Measurements from ENCODE around the gene CBLN3.
"Not testable (repeated sequence)": the region's sequence is repeated elsewhere in the genome, so short reads cannot be mapped to it uniquely, and the experiment has no call there.

The CBLN3 gene

GRCh38 chr14:24388474-24389179 lies 40.8 kb downstream of the CBLN3 start:
- no peak for TF ChIP-seq Cebpa-rat (IDR thresholded peaks at IDR 0.05)
- no peaks in the 10 kb centered on the region for H3K27me3 ChIP-seq
- no peak overlapping the region for H3K9ac ChIP-seq
- no peak overlapping the region for H3K4me2 ChIP-seq
- H3K9me3 ChIP-seq: no peaks in the 10 kb centered on the region
- no peak overlapping the region for H3K4me3 ChIP-seq
- H3K36me3 ChIP-seq: no peaks in the 10 kb centered on the region
- H3K27ac ChIP-seq: no peak overlapping the region
- peaks cover 8% of the 10 kb centered on the region; the same call in 1 of the 2 replicates for H3K4me1 ChIP-seq
- H4K20me1 ChIP-seq: no peaks in the 10 kb centered on the region

- not testable (repeated sequence) for H3K9me3 ChIP-seq, H3K27ac ChIP-seq, H3K36me3 ChIP-seq, H3K27me3 ChIP-seq, H3K9ac ChIP-seq, H3K4me1 ChIP-seq, H3K4me2 ChIP-seq, H4K20me1 ChIP-seq, H3K4me3 ChIP-seq
These were observed 41.9 kb downstream of the CBLN3 start for GRCh38 chr14:24387579-24387978.

- Histone ChIP-seq H3K4me3 (no peak overlapping the region), H3K36me3 (no peaks in the 10 kb centered on the region), H3K27ac (no peak overlapping the region), H3K4me2 (no peak overlapping the region), H3K27me3 (no peaks in the 10 kb centered on the region), H3K9ac (no peak overlapping the region), H3K4me1 (peaks cover 8% of the 10 kb centered on the region; the same call in 1 of the 2 replicates), H4K20me1 (no peaks in the 10 kb centered on the region), H3K9me3 (no peaks in the 10 kb centered on the region)
- TF ChIP-seq Cebpa-rat (IDR thresholded peaks at IDR 0.05): no peak
These were observed 42.5 kb downstream of the CBLN3 start for GRCh38 chr14:24387009-24387345.

GRCh38 chr14:24385524-24385923 lies 43.9 kb downstream of the CBLN3 start:
- no peaks in the 10 kb centered on the region for H3K9me3 ChIP-seq
- H4K20me1 ChIP-seq: no peaks in the 10 kb centered on the region
- no peaks in the 10 kb centered on the region for H3K27me3 ChIP-seq
- H3K4me3 ChIP-seq: no peak overlapping the region
- no peak for TF ChIP-seq Cebpa-rat (IDR thresholded peaks at IDR 0.05)
- H3K36me3 ChIP-seq: no peaks in the 10 kb centered on the region
- no peak overlapping the region for H3K27ac ChIP-seq
- peaks cover 2% of the 10 kb centered on the region; the same call in 1 of the 2 replicates for H3K4me1 ChIP-seq
- H3K4me2 ChIP-seq: no peak overlapping the region
- no peak overlapping the region for H3K9ac ChIP-seq

GRCh38 chr14:24384169-24384568 lies 45.3 kb downstream of the CBLN3 start:
- H3K4me1 ChIP-seq: no peaks in the 10 kb centered on the region
- no peak overlapping the region for H3K4me3 ChIP-seq
- H3K9me3 ChIP-seq: no peaks in the 10 kb centered on the region
- no peak overlapping the region for H3K9ac ChIP-seq
- no peaks in the 10 kb centered on the region for H3K27me3 ChIP-seq
- H3K4me2 ChIP-seq: no peak overlapping the region
- peaks cover under 1% of the 10 kb centered on the region; the same call in 1 of the 2 replicates for H3K36me3 ChIP-seq
- no peak overlapping the region for H3K27ac ChIP-seq
- no peak for TF ChIP-seq Cebpa-rat (IDR thresholded peaks at IDR 0.05)
- H4K20me1 ChIP-seq: no peaks in the 10 kb centered on the region

- no peaks in the 10 kb centered on the region for H3K9me3 ChIP-seq
- no peaks in the 10 kb centered on the region for H3K27me3 ChIP-seq
- no peak overlapping the region for H3K27ac ChIP-seq
- no peak overlapping the region for H3K9ac ChIP-seq
- peaks cover 22% of the 10 kb centered on the region for H3K36me3 ChIP-seq
- no peaks in the 10 kb centered on the region for H4K20me1 ChIP-seq
- no peak overlapping the region for H3K4me3 ChIP-seq
- no peak for TF ChIP-seq Cebpa-rat (IDR thresholded peaks at IDR 0.05)
- no peak overlapping the region for H3K4me2 ChIP-seq
- H3K4me1 ChIP-seq: peaks cover 10% of the 10 kb centered on the region
These were observed 47.5 kb downstream of the CBLN3 start for GRCh38 chr14:24382064-24382371.

- no peak overlapping the region for H3K4me3 ChIP-seq
- no peaks in the 10 kb centered on the region for H3K27me3 ChIP-seq
- no peak overlapping the region for H3K4me2 ChIP-seq
- peaks cover 15% of the 10 kb centered on the region for H3K4me1 ChIP-seq
- TF ChIP-seq Cebpa-rat (IDR thresholded peaks at IDR 0.05): no peak
- H3K9me3 ChIP-seq: no peaks in the 10 kb centered on the region
- no peaks in the 10 kb centered on the region for H4K20me1 ChIP-seq
- no peak overlapping the region for H3K9ac ChIP-seq
- H3K27ac ChIP-seq: no peak overlapping the region
- H3K36me3 ChIP-seq: peaks cover 27% of the 10 kb centered on the region
These were observed 48.0 kb downstream of the CBLN3 start for GRCh38 chr14:24381363-24382063.

GRCh38 chr14:24379907-24380730 lies 49.3 kb downstream of the CBLN3 start:
- no peak for TF ChIP-seq Cebpa-rat (IDR thresholded peaks at IDR 0.05)
- Histone ChIP-seq H3K4me3 (no peak overlapping the region), H3K36me3 (peaks cover 41% of the 10 kb centered on the region), H3K4me2 (no peak overlapping the region), H4K20me1 (no peaks in the 10 kb centered on the region; the same call in 1 of the 2 replicates), H3K9ac (no peak overlapping the region), H3K9me3 (no peaks in the 10 kb centered on the region), H3K27ac (no peak overlapping the region), H3K4me1 (peaks cover 29% of the 10 kb centered on the region), H3K27me3 (no peaks in the 10 kb centered on the region)

GRCh38 chr14:24378981-24379906 lies 50.2 kb downstream of the CBLN3 start:
- Histone ChIP-seq H3K9me3 (no peaks in the 10 kb centered on the region), H3K4me2 (no peak overlapping the region), H3K36me3 (peaks cover 49% of the 10 kb centered on the region), H4K20me1 (no peaks in the 10 kb centered on the region; the same call in 1 of the 2 replicates), H3K27ac (no peak overlapping the region), H3K4me1 (peaks cover 38% of the 10 kb centered on the region), H3K27me3 (no peaks in the 10 kb centered on the region), H3K4me3 (no peak overlapping the region), H3K9ac (no peak overlapping the region)
- TF ChIP-seq Cebpa-rat (IDR thresholded peaks at IDR 0.05): no peak

Data from BLaER1 (cell line).